GM12892 (cell line): ENCODE measurements around the gene LRMDA.

ENCODE experiments used
- POLR2A ChIP-seq: IDR thresholded peaks from 2 replicates; pipeline ENCODE4 v1.6.1; 2011; ENCODE audit warnings: low read depth, low read length, control low read depth
- TAF1 ChIP-seq: IDR thresholded peaks from 2 replicates; pipeline ENCODE4 v1.6.1; 2011; ENCODE audit warnings: low read depth, mild to moderate bottlenecking, control low read depth, low read length, borderline replicate concordance

DNA sequence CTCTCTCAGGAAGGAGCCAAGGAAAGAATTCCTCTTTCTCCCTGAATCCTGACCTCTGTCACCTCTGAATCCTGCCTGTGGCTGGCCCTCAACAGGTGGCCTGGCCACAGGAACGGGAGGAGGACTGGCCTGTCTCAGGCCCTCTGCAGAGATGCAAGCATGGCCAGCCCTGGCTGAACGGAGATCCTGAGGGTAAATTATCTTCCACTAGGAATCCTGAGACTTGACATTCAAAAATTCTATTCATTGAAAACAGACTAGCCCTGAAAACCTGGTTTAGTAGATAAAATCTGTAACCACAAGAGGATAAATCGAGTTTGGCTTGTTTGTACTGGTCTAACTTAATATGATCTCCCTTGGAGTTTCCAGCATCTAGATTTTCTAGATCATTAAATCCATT is 579.3 kb downstream of the LRMDA start:
- TF ChIP-seq POLR2A, result no peak
- TF ChIP-seq TAF1, result no peak
